ENCODE measurements around the gene ZDHHC6.
"Not testable (repeated sequence)": the region's sequence is repeated elsewhere in the genome, so short reads cannot be mapped to it uniquely, and the experiment has no call there.

Gene ZDHHC6

GRCh38 chr10:112442063-112442462 lies 4.7 kb downstream of the ZDHHC6 start:
- DNase-seq = no peak

DNA sequence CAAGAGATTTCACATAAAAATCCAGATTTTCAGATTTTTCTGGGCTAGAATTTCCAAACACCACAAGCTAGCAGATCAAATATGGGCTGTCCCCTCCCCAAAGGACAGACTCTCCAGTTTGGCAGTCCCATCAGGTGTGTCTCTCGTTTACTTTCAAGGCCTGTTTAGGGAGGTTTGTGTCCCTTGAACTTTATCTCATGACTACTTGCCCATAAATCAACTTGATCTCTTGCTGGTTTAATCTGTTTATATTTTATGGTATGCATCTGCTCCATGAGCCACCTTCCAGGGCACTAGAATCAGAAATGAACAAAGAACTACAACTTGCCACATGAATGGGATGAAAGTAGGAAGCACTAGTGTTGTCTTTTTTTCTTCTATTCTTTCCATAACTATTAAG lies 5.2 kb downstream of the ZDHHC6 start:
- DNase-seq = no peak

DNA sequence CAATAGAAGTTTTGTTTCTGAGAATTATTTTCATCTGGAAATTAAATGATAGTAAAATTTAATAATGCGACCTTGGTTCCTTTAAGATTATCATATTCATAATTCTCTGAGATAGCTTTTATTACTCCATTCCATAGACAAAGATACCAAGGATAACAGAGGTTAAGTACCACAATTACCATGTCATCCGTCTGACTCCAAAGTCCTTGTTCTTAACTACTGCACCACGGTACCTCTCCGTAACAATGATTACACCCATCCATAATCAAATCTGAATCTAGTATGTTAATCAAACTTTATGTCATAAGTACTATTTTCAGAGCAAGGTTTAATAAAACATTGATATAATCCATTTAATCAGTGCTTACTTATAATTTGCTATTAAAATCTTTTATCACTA lies 8.4 kb downstream of the ZDHHC6 start:
- DNase-seq = no peak

- DNase-seq = no peak
These were observed 11.6 kb downstream of the ZDHHC6 start for GRCh38 chr10:112434988-112435619.

- DNase-seq = no peak
These were observed 13.6 kb downstream of the ZDHHC6 start for GRCh38 chr10:112433136-112433535.

- DNase-seq = no peak
These were observed 17.0 kb downstream of the ZDHHC6 start for GRCh38 chr10:112429654-112430230.

- no peak for DNase-seq
These were observed 17.6 kb downstream of the ZDHHC6 start for GRCh38 chr10:112429147-112429546.

- DNase-seq = no peak
These were observed 20.6 kb downstream of the ZDHHC6 start for GRCh38 chr10:112426111-112426510.

DNA sequence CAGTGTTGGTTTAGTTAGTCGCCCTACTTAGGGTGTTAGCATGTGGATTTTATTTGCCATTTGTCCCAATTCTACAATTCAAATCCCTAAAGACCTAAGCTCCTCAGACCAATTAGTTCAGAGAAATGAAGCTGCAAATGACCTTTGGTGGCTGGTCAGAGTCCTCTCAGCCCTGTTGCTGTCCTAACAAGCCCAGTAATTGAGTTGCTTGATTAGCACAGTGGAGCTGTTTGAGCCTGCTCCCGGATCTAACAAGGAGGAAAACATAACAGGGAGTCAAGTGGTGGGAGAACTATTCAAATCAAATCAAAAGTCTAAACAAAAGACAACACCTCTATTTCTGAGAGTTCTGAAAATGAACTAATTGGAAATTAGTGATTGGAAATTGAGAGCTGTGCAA lies 22.1 kb downstream of the ZDHHC6 start:
- no peak for DNase-seq

GRCh38 chr10:112421731-112422130 lies 25.0 kb downstream of the ZDHHC6 start:
- no peak for DNase-seq

GRCh38 chr10:112412696-112413095 lies 34.0 kb downstream of the ZDHHC6 start:
- DNase-seq = no peak

- no peak for DNase-seq
These were observed 37.0 kb downstream of the ZDHHC6 start for GRCh38 chr10:112409755-112410154.

GRCh38 chr10:112409299-112409698 lies 37.4 kb downstream of the ZDHHC6 start:
- no peak for DNase-seq

GRCh38 chr10:112407696-112408095 lies 39.0 kb downstream of the ZDHHC6 start:
- DNase-seq = no peak

DNA sequence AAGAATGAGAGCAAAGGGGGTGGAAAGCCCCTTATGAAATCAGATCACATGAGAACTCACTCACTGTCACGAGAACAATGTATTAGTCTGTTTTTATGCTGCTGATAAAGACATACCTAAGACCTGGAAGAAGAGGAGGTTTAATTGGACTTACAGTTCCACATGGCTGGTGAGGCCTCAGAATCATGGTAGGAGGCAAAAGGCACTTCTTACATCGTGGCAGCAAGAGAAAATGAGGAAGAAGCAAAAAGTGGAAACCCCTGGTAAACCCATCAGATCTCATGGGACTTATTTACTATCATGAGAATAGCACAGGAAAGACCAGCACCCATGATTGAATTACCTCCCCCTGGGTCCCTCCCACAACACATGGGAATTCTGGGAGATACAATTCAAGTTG lies 39.9 kb downstream of the ZDHHC6 start:
- DNase-seq = not testable (repeated sequence)

GRCh38 chr10:112404617-112405016 lies 42.1 kb downstream of the ZDHHC6 start:
- no peak for DNase-seq

- DNase-seq = no peak
These were observed 43.8 kb downstream of the ZDHHC6 start for GRCh38 chr10:112402917-112403316.

GRCh38 chr10:112397592-112397991 lies 49.1 kb downstream of the ZDHHC6 start:
- DNase-seq = no peak

- no peak for DNase-seq
These were observed 50.7 kb downstream of the ZDHHC6 start for GRCh38 chr10:112395809-112396530.

DNA sequence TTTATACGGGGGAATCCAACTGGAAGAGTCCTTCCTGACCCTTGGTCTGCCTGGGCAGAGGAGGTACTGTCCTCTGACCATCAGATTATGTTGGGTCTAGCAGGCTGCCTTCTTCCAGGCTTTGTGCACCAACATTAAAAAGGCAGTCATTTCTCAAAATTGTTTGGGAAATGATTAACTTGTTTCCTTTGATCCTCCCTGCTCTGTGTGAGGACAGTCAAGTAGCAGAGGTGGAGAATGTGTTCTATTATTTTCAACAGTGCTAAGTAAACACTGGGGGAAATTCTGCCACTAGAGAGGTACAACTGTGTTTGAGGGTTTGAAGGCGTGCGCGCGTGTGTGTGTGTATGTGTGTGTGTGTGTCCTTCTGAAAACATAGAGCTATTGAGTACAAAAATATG lies 52.2 kb downstream of the ZDHHC6 start:
- no peak for DNase-seq

GRCh38 chr10:112393827-112394226 lies 52.9 kb downstream of the ZDHHC6 start:
- DNase-seq = no peak

DNA sequence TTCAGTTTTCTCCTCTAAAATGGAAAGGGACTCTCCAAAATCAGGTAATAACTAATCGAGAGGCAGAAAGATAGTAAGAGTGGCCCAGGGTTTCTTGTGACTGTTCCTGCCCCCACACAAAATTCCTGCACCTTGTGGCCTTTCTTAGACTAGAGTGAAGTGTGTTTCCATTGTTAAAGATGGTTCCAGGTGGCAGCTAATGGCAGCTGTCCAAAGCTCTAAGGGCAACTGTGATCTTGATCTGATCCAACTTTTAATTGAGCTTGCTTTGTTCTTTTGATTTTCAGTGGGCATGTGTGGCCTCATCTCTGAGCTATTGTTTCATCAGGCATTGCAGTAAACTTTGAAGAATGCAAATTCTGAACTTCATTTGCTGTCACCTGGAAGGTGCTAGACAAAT lies 53.4 kb downstream of the ZDHHC6 start:
- DNase-seq = no peak

GRCh38 chr10:112390125-112390703 lies 56.5 kb downstream of the ZDHHC6 start:
- DNase-seq = no peak

DNA sequence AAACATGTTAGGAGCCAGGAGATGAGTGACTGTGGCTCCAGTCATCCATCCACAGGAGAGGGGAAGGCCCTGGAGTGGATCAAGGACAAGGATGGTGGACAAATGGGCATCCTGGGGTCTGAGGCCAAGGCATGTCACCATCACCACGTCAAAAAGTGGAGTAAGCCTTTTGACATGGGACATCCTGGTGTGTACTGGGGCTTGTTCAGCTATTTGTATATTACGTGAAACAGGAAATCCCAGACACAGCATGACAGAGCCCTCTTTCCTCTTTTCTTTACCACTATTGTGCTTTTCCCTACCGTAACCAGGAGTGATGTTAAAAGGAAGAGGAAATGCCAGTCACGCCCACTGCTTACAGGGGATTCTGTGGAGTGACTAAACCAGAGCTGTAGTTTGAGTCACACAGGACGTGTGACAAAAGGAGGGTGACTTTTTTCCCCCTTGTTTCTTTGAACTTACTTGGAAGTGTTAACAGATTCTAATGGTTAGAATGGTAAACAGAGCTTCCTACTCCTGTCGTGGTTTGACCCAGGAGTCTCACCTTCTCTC lies 57.4 kb downstream of the ZDHHC6 start:
- DNase-seq = peak; percentile 22
